ENCODE measurements around the gene F8. TPM values are rescaled to one million over a fixed set of nuclear protein-coding genes. Genes with fewer than 3 reads are reported as not detected.
A peak's percentile ranks its signal among the peaks of the same experiment; 100 is the strongest.

Gene F8
- total RNA-seq, 1 experiment from 2014 or later = 12.4 TPM

DNA sequence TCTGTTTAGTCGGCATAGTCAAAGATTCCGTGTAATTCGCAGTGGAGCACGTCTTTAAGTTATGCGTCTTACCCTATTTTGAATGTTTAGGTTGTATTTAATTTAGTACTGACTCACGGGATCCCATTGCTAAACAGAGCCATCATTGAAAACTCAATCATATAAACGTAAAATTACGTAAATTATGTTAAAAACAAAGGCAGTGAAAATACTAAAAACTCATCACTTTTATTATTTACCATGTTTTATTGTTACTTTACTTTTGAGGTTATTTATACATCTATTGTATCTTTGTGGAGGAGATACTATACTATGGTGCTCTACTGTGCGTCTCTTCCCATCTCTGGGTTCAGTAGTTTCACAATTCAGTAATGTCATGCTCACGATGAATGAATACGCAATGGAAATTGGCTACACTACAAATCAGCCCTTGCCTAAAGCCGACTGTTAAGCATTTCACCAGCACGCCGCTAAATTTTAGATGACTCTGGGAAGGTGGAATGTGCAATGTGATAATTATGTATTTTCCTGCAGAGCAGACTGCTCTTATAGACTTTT, 5.1 kb upstream of the F8 start:
- POLR2A ChIA-PET = interaction anchor here (1.0 kb wide), 1 partner anchor 67 kb away, joined by 3 read pairs; no protein-coding TSS in a partner anchor

DNA sequence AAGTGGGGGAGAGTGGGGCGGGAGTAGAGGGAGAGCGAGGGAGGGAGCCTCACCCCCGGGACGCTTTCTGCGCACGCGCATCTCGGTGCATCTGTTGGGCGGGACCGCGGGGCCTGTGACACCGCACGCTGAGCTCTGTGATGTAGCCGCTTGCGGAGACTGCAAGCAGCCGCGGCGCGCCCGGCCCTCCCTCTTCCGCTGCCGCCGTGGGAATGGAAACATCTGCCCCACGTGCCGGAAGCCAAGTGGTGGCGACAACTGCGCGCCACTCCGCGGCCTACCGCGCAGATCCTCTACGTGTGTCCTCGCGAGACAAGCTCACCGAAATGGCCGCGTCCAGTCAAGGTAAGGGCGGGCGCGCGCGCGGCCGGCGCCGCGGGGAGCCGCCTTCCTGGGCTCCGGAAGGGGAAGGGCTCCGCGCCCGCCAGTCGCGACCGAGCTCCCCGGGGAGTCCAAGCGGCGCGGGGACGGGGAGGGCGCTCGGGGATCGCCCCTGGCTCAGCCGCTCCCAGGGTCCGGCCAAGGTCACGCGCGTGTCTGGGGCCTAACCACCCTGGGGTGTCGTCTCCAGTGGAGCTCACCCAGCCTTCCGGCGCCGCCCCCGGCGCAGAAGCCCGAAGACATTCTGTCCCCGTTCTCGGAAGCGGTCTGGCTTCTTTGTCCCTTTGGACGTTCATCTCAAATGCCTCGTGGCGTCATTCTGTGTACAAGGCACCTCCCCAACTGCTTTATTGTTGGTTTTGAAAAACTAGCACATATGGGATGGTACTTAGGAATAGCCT, 4.4 kb upstream of the F8 start, which contains the start of gene FUNDC2:
TSS of gene FUNDC2 (plus strand) at position 118 of the 782 bp plus-strand sequence. CDS start at position 213, 95 bp downstream.
- Histone ChIP-seq H3K27me3 (ENCODE audit: control insufficient read depth, insufficient read depth, low read length) (no peaks in the 10 kb centered on the region), H3K36me3 (ENCODE audit: control insufficient read depth, insufficient read depth, low read length) (no peaks in the 10 kb centered on the region), H3K4me1 (ENCODE audit: control insufficient read depth, insufficient read depth, low read length) (peaks cover 17% of the 10 kb centered on the region), H3K27ac (ENCODE audit: low read length) (peak within 1 kb of the TSS; percentile 100), H3K4me3 (ENCODE audit: low read depth in 2 of 2, low read length in 2 of 2) (peak within 1 kb of the TSS; percentile 72 to 89), H3K9me3 (ENCODE audit: control insufficient read depth, insufficient read depth, low read depth, low read length) (no peaks in the 10 kb centered on the region)
- CTCF ChIA-PET = interaction anchor here (0.6 to 0.7 kb wide), 2 partner anchors 9 to 109 kb away, joined by 3 to 4 read pairs; no protein-coding TSS in a partner anchor
- TF ChIP-seq POLR2AphosphoS5 (IDR thresholded peaks at IDR 0.05; ENCODE audit: low read depth, low read length) (peak; percentile 77), TCF7L2 (IDR thresholded peaks at IDR 0.05; ENCODE audit: low read depth, low read length) (peak; percentile 99), SIN3A (IDR thresholded peaks at IDR 0.05; ENCODE audit: borderline replicate concordance, insufficient read depth, low read depth, low read length) (peak; percentile 83)
- TF ChIP-seq, protein P1, sequence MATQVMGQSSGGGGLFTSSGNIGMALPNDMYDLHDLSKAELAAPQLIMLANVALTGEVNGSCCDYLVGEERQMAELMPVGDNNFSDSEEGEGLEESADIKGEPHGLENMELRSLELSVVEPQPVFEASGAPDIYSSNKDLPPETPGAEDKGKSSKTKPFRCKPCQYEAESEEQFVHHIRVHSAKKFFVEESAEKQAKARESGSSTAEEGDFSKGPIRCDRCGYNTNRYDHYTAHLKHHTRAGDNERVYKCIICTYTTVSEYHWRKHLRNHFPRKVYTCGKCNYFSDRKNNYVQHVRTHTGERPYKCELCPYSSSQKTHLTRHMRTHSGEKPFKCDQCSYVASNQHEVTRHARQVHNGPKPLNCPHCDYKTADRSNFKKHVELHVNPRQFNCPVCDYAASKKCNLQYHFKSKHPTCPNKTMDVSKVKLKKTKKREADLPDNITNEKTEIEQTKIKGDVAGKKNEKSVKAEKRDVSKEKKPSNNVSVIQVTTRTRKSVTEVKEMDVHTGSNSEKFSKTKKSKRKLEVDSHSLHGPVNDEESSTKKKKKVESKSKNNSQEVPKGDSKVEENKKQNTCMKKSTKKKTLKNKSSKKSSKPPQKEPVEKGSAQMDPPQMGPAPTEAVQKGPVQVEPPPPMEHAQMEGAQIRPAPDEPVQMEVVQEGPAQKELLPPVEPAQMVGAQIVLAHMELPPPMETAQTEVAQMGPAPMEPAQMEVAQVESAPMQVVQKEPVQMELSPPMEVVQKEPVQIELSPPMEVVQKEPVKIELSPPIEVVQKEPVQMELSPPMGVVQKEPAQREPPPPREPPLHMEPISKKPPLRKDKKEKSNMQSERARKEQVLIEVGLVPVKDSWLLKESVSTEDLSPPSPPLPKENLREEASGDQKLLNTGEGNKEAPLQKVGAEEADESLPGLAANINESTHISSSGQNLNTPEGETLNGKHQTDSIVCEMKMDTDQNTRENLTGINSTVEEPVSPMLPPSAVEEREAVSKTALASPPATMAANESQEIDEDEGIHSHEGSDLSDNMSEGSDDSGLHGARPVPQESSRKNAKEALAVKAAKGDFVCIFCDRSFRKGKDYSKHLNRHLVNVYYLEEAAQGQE (IDR thresholded peaks at IDR 0.05; ENCODE audit: insufficient read depth in 1 of 2, low read depth in 2 of 2, low read length in 1 of 2) = 0 out of 4 replicates have a peak, but pooled peaks of 1 of the 2 experiments have one; percentile 39
- TF ChIP-seq, protein P2, sequence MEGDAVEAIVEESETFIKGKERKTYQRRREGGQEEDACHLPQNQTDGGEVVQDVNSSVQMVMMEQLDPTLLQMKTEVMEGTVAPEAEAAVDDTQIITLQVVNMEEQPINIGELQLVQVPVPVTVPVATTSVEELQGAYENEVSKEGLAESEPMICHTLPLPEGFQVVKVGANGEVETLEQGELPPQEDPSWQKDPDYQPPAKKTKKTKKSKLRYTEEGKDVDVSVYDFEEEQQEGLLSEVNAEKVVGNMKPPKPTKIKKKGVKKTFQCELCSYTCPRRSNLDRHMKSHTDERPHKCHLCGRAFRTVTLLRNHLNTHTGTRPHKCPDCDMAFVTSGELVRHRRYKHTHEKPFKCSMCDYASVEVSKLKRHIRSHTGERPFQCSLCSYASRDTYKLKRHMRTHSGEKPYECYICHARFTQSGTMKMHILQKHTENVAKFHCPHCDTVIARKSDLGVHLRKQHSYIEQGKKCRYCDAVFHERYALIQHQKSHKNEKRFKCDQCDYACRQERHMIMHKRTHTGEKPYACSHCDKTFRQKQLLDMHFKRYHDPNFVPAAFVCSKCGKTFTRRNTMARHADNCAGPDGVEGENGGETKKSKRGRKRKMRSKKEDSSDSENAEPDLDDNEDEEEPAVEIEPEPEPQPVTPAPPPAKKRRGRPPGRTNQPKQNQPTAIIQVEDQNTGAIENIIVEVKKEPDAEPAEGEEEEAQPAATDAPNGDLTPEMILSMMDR (IDR thresholded peaks at IDR 0.05) = no peak
- BruUV-seq (replicated peaks) = no TSS peak
- POLR2A ChIA-PET = interaction anchor here (0.6 to 1.0 kb wide), 9 partner anchors 9 to 230 kb away, joined by 3 to 29 read pairs (median 6); no protein-coding TSS in a partner anchor
- DNase-seq (ENCODE audit: low read depth, low spot score) = peak; percentile 85
- in situ Hi-C loops (cut with HindIII; ENCODE audit: low pct_unique_long_range_greater_than_20kb, low sequenced_read_pairs) (no loop called here), intact Hi-C loops (cut with micrococcal nuclease; ENCODE audit: unreplicated experiment) (no loop called here)
- ATAC-seq = peak; percentile 95

More for the DNA sequence above, 5.1 kb upstream of the F8 start:
- H3K9me3 ChIP-seq (ENCODE audit: control insufficient read depth, insufficient read depth, low read depth, low read length) = no peaks in the 10 kb centered on the region
- peak overlapping the region; percentile 100 for H3K27ac ChIP-seq (ENCODE audit: low read length)
- CTCF ChIA-PET = no interaction called here
- BruUV-seq (replicated peaks) = TSS peak; percentile 87
- TF ChIP-seq POLR2AphosphoS5 (IDR thresholded peaks at IDR 0.05; ENCODE audit: low read depth, low read length) (no peak; the same call in none of the 2 replicates), TCF7L2 (IDR thresholded peaks at IDR 0.05; ENCODE audit: low read depth, low read length) (no peak), SIN3A (IDR thresholded peaks at IDR 0.05; ENCODE audit: borderline replicate concordance, insufficient read depth, low read depth, low read length) (no peak)
- TF ChIP-seq, protein P2 (IDR thresholded peaks at IDR 0.05) = no peak
- H3K36me3 ChIP-seq (ENCODE audit: control insufficient read depth, insufficient read depth, low read length) = no peaks in the 10 kb centered on the region
- DNase-seq (ENCODE audit: low read depth, low spot score) = peak; percentile 53
- intact Hi-C loops (cut with micrococcal nuclease; ENCODE audit: unreplicated experiment) (no loop called here), in situ Hi-C loops (cut with HindIII; ENCODE audit: low pct_unique_long_range_greater_than_20kb, low sequenced_read_pairs) (no loop called here)
- peak overlapping the region; percentile 72 to 89 for H3K4me3 ChIP-seq (ENCODE audit: low read depth in 2 of 2, low read length in 2 of 2)
- no peak for ATAC-seq
- H3K4me1 ChIP-seq (ENCODE audit: control insufficient read depth, insufficient read depth, low read length) = peaks cover 17% of the 10 kb centered on the region
- H3K27me3 ChIP-seq (ENCODE audit: control insufficient read depth, insufficient read depth, low read length) = no peaks in the 10 kb centered on the region
